Panc1 (cell line): ENCODE data around the gene ARFGEF3.

Source experiments
- POLR2AphosphoS5 ChIP-seq: IDR thresholded peaks from 2 replicates; pipeline ENCODE4 v1.6.1; 2012; ENCODE audit warnings: mild to moderate bottlenecking, low read depth, low read length, moderate library complexity
- SIN3A ChIP-seq: IDR thresholded peaks from 2 replicates; pipeline ENCODE4 v1.6.1; 2012; ENCODE audit warnings: low read depth, mild to moderate bottlenecking, low read length, moderate library complexity, borderline replicate concordance; ENCODE audit not compliant: insufficient read depth
- TCF7L2 ChIP-seq: IDR thresholded peaks from 2 replicates; pipeline ENCODE4 v1.6.1; 2011; ENCODE audit warnings: mild to moderate bottlenecking, low read depth, low read length, inconsistent platforms
- TF ChIP-seq, protein P1 (sequence below): fragments of 450-650 bp; IDR thresholded peaks from 2 replicates; pipeline ENCODE4 v1.5.1; 2017; ENCODE audit warnings: mild to moderate bottlenecking
- TF ChIP-seq, protein P2 (sequence below), 2 experiments: IDR thresholded peaks; 2 replicates each; pipeline ENCODE4 v1.6.1; 2011 to 2012; ENCODE audit warnings: low read depth in 2 of 2, control low read depth in 1 of 2, low read length in 1 of 2, mild to moderate bottlenecking in 1 of 2, moderate library complexity in 1 of 2; ENCODE audit not compliant: insufficient read depth in 1 of 2

DNA sequence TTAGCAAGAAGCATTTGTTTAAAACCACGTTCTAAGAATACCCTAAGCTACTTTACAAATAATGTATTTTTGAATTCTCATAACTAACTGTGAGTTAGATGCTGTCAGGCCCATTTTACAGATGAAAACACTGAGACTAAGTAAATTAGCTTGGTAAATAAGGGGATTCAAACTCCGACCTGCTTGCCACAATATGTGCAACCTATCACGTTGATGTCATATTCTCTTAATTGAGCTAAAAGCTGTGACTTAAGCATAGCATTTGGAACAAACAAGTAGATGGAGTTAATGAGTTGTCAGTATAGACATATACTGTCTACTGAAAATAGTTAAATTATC lies 45.1 kb upstream of the ARFGEF3 start:
- TF ChIP-seq, protein P1, sequence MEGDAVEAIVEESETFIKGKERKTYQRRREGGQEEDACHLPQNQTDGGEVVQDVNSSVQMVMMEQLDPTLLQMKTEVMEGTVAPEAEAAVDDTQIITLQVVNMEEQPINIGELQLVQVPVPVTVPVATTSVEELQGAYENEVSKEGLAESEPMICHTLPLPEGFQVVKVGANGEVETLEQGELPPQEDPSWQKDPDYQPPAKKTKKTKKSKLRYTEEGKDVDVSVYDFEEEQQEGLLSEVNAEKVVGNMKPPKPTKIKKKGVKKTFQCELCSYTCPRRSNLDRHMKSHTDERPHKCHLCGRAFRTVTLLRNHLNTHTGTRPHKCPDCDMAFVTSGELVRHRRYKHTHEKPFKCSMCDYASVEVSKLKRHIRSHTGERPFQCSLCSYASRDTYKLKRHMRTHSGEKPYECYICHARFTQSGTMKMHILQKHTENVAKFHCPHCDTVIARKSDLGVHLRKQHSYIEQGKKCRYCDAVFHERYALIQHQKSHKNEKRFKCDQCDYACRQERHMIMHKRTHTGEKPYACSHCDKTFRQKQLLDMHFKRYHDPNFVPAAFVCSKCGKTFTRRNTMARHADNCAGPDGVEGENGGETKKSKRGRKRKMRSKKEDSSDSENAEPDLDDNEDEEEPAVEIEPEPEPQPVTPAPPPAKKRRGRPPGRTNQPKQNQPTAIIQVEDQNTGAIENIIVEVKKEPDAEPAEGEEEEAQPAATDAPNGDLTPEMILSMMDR, result no peak
- TF ChIP-seq, protein P2, sequence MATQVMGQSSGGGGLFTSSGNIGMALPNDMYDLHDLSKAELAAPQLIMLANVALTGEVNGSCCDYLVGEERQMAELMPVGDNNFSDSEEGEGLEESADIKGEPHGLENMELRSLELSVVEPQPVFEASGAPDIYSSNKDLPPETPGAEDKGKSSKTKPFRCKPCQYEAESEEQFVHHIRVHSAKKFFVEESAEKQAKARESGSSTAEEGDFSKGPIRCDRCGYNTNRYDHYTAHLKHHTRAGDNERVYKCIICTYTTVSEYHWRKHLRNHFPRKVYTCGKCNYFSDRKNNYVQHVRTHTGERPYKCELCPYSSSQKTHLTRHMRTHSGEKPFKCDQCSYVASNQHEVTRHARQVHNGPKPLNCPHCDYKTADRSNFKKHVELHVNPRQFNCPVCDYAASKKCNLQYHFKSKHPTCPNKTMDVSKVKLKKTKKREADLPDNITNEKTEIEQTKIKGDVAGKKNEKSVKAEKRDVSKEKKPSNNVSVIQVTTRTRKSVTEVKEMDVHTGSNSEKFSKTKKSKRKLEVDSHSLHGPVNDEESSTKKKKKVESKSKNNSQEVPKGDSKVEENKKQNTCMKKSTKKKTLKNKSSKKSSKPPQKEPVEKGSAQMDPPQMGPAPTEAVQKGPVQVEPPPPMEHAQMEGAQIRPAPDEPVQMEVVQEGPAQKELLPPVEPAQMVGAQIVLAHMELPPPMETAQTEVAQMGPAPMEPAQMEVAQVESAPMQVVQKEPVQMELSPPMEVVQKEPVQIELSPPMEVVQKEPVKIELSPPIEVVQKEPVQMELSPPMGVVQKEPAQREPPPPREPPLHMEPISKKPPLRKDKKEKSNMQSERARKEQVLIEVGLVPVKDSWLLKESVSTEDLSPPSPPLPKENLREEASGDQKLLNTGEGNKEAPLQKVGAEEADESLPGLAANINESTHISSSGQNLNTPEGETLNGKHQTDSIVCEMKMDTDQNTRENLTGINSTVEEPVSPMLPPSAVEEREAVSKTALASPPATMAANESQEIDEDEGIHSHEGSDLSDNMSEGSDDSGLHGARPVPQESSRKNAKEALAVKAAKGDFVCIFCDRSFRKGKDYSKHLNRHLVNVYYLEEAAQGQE (IDR thresholded peaks at IDR 0.05; ENCODE audit: insufficient read depth in 1 of 2, low read depth in 2 of 2, low read length in 1 of 2), result no peak
- TF ChIP-seq TCF7L2 (no peak), POLR2AphosphoS5 (no peak), SIN3A (no peak)
